Small intestine (tissue), 7 donors: ENCODE results near the gene ABR. TPM values are rescaled to one million over a fixed set of nuclear protein-coding genes. Genes with fewer than 3 reads are reported as not detected.

Experiments
- DNase-seq, 2 donors: peaks; one replicate each; pipeline versions ENCODE4 v3.0.0 to v3.0.0-alpha.2; 2013
- FAIRE-seq: peaks from 2 replicates; lab custom pipeline; 2012; peaks lifted over from hg19 to GRCh38; lab: Jason Lieb, UNC
- H3K27ac ChIP-seq, 3 donors: one replicate each; pipeline ENCODE4 v1.5.1; 2013; ENCODE audit warnings: low read length in 2 of 3, mild to moderate bottlenecking in 2 of 3, control low read depth in 1 of 3, inconsistent platforms in 1 of 3, low read depth in 1 of 3, moderate library complexity in 1 of 3
- H3K27me3 ChIP-seq, 3 donors: one replicate each; pipeline ENCODE4 v1.6.1; 2013; ENCODE audit warnings: low read length in 3 of 3, inconsistent platforms in 1 of 3; ENCODE audit not compliant: control insufficient read depth in 3 of 3, insufficient read depth in 3 of 3
- H3K36me3 ChIP-seq, 3 donors: one replicate each; pipeline ENCODE4 v1.6.1; 2013; ENCODE audit warnings: low read length in 3 of 3, inconsistent platforms in 1 of 3, low read depth in 1 of 3, mild to moderate bottlenecking in 1 of 3, moderate library complexity in 1 of 3; ENCODE audit not compliant: control insufficient read depth in 3 of 3, insufficient read depth in 2 of 3
- H3K4me1 ChIP-seq, 3 donors: one replicate each; pipeline ENCODE4 v1.6.1; 2013; ENCODE audit warnings: low read length in 2 of 3, inconsistent platforms in 1 of 3, low read depth in 1 of 3, mild to moderate bottlenecking in 1 of 3, moderate library complexity in 1 of 3; ENCODE audit not compliant: control insufficient read depth in 3 of 3, insufficient read depth in 2 of 3
- H3K4me3 ChIP-seq, 3 donors: one replicate each; pipeline ENCODE4 v1.5.1; 2013; ENCODE audit warnings: low read length in 3 of 3, control low read depth in 1 of 3, inconsistent platforms in 1 of 3, low read depth in 1 of 3, mild to moderate bottlenecking in 1 of 3, moderate library complexity in 1 of 3
- H3K9me3 ChIP-seq, 2 donors: one replicate each; pipeline ENCODE4 v1.6.1; 2013; ENCODE audit warnings: low read depth in 1 of 2, low read length in 1 of 2; ENCODE audit not compliant: control insufficient read depth in 2 of 2, insufficient read depth in 1 of 2
- WGBS, 3 donors: extraction: QIAGEN DNeasy Blood & Tissue Kit; methylation state at CpG; one replicate each; pipeline ENCODE4 v1.1.7; 2013; 5-methylcytosine and 5-hydroxymethylcytosine counted together
- polyA plus RNA-seq, 4 donors: library from polyadenylated mRNA; stranded (reverse) in 3 of 4; unstranded in 1 of 4; fragments of 200-250 nt in 3 of 4; fragments of 120-200 nt in 1 of 4; gene quantifications; one replicate each; pipeline versions ENCODE4 v1.2.1 to v1.2.3, GENCODE V29; 2013
- donor health status: healthy with polysubstance abuse.
- donor health status: control.
- donor health status: control.
- donor health status: Bipolar disorder and iron deficiency.
- donor health status: healthy.

ABR gene
- polyA plus RNA-seq, 4 donors, result 69.8 to 131 (median 83.5) TPM

DNA sequence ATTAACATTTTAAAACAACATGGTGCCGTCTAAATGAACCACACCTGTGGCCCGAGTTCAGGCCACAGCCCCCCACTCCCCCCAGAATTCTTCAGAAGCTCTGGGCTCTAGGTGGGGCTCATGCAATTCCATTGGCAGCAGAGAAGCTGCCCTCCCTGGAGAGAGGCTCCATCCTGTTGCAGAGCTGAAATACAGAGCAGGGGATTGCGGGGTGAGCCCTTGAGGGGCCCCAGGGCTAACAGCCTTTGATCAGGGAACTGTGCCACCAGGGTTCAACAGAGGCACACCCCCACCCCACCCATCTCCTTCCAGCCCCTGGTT lies 69.3 kb downstream of the ABR start:
- DNase-seq (peak in 1 of 2 donors; percentile 84), FAIRE-seq (no peak)
- Histone ChIP-seq H3K36me3 (peaks cover 0 to 17% (median 0%) of the 10 kb centered on the region in 3 donors), H3K4me3 (peak overlapping the region in 1 of 3 donors; percentile 75), H3K27me3 (no peaks in the 10 kb centered on the region), H3K9me3 (no peaks in the 10 kb centered on the region), H3K4me1 (peaks cover 19 to 52% (median 27%) of the 10 kb centered on the region in 3 donors), H3K27ac (peak overlapping the region; percentile 92 to 94 (median 94))
- 7 to 53% (median 37%) methylated on average over 3 of the region's 3 CpGs for WGBS, 3 donors

DNA sequence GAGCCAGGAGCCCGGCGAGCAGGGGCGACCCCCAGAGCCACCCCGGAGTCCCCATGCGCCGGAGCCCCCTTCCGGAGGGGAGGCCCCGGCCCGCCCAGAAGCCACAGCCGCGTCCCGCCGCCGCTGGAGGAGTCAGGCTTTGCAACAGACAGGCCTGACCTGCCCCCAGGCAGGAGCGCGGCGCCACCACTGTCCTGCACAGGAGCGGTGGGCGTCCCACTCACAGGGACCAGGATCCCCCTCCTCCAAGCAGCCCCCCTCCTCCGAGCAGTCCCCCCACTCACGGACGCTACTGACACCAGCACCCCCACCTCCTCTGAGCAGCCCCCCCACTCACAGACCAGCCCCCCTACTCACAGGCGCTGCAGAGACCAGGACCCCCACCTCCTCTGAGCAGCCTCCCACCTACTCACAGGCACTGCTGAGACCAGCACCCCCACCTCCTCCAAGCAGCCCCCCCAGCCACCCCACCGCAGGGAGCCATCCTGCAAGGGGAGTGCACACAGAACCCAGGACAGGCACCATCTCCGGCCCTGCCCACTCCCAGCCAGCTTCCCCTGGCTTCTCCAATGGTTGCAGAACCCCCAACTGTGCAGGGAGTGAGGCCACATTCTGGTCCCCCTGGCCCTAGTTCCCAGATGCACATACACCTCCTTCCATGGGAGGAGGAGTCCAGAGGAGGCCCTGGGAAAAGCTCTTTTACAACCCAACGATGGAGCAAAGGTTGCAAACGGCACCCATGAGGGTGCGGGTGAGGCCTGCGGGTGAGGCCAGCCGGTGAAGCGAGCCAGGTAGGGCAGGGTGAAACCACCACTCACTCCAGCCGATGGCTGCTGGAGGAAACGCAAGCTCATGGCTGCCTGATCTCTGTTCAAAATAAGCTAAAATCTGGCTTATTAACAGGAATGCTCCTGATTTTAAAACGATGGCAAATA lies 69.9 kb downstream of the ABR start:
- Histone ChIP-seq H3K27ac (peak overlapping the region; percentile 92 to 94 (median 94)), H3K4me3 (peak overlapping the region; percentile 75 to 91 (median 89)), H3K4me1 (peaks cover 19 to 49% (median 21%) of the 10 kb centered on the region in 3 donors), H3K36me3 (peaks cover 0 to 22% (median 0%) of the 10 kb centered on the region in 3 donors), H3K9me3 (no peaks in the 10 kb centered on the region), H3K27me3 (no peaks in the 10 kb centered on the region)
- DNase-seq (peak; percentile 97 to 98), FAIRE-seq (no peak)
- 3 to 16% (median 15%) methylated on average over 17 to 34 of the region's 34 CpGs for WGBS, 3 donors

DNA sequence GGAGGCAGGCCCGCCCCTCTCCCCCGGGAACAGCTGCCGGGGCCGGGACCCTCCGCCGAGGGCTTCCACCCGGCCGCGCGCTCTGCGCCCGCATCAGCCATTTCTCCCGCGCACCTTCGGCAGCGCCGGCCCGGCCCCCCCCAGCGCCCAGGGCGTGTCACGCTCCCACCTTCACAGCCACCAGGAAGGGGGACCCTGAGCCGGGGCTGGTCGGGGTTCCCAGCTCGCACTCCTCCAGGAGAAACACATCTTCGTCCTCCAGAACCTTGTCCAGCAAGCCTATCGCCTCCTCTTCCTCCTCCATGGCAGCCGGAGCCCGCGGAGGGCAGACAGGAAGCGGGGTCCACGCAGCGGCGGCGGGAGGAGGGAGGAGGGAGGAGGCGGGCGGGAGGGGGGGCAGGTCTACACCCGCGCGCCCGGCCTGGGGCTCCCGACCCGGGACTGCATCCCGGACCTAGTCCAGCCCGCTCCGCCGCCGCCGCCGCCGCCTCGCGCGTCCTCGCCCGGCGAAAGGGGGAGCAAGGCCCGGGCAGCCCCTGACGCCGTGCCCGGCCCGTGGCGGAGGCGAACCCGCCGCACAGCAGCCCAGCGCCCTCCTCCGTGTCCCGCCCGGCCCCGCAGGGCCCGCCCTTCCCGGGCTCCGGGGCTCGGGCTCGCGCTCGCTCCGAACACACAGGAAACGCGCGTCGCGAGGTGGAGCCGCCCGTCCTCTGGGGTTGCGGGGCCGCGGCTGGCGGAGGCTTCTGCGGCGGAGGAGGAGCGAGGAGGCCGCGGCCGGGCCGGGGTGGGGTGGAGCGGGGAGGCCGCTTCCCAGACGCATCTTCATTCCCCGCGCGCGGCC lies 70.8 kb downstream of the ABR start:
- H3K4me1 ChIP-seq, result peaks cover 17 to 49% (median 18%) of the 10 kb centered on the region in 3 donors
- H3K36me3 ChIP-seq, result peaks cover 0 to 29% (median 0%) of the 10 kb centered on the region in 3 donors
- H3K27ac ChIP-seq, result peak overlapping the region; percentile 92 to 96 (median 94)
- H3K9me3 ChIP-seq, result no peaks in the 10 kb centered on the region
- DNase-seq (peak; percentile 67 to 88), FAIRE-seq (no peak)
- peak overlapping the region; percentile 89 to 91 (median 89) for H3K4me3 ChIP-seq
- no peaks in the 10 kb centered on the region for H3K27me3 ChIP-seq
- WGBS, 3 donors, result 0 to 1% (median 1%) methylated on average over 31 to 103 of the region's 103 CpGs

DNA sequence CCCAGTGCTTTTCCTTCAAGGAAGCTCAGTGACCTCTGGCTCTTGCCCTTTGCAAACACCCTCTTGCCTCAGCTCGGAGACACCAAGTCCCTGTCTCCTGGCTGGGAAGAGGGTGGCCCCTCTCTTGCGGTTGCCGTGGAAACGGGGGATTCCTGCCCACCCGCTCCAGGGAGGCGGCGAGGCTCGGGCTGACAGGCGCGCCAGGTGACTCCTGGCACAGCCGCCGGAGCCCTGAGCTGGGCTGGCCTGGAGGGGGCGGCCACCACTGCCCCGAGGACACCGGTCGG lies 71.4 kb downstream of the ABR start:
- FAIRE-seq (no peak), DNase-seq (peak in 1 of 2 donors; percentile 55)
- peaks cover 17 to 46% (median 18%) of the 10 kb centered on the region in 3 donors for H3K4me1 ChIP-seq
- H3K36me3 ChIP-seq, result peaks cover 0 to 35% (median 0%) of the 10 kb centered on the region in 3 donors
- no peaks in the 10 kb centered on the region for H3K9me3 ChIP-seq
- H3K4me3 ChIP-seq, result peak overlapping the region; percentile 89 to 91 (median 89)
- WGBS, 3 donors, result 0 to 2% (median 1%) methylated on average over 7 to 16 of the region's 16 CpGs
- peak overlapping the region; percentile 92 to 96 (median 94) for H3K27ac ChIP-seq
- H3K27me3 ChIP-seq, result no peaks in the 10 kb centered on the region

DNA sequence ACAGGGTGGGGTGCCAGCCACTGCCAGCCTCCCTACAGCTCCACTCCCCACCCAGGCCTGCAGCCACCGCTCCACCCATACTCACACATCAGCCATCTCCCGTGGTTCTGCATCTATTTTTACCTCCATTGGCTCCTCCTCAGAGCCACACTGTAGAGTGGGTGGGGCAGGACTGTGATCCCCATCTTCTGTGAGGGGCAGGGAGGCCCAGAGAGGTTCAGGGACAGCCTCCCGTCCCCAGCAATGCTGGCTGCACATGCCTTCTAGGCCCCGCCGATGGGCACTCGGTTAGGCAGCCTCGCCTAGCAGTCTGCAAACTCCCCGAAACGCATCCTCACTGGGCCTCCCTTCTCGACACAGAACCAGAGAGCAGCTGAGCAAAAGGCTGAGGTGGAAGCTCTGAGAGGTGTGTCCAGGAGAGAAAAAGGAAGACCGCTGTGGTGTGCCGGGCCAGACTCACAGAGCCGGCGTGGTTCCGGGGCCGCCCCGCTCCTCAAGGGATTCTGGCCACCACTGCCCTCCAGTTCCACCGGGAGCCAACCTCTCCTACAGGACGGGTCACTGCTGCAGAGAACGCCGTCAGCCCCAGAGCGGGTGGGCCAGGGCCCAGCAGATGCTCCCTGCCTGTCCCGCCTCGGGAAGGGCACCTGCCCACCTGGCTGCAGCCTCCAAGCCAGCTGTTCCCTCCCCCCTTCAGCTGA lies 71.9 kb downstream of the ABR start:
- peaks cover 0 to 38% (median 0%) of the 10 kb centered on the region in 3 donors for H3K36me3 ChIP-seq
- FAIRE-seq (no peak), DNase-seq (peak; percentile 51 to 64)
- peak overlapping the region; percentile 92 to 96 (median 94) for H3K27ac ChIP-seq
- H3K4me1 ChIP-seq, result peaks cover 17 to 46% (median 18%) of the 10 kb centered on the region in 3 donors
- peak overlapping the region; percentile 89 to 91 (median 89) for H3K4me3 ChIP-seq
- no peaks in the 10 kb centered on the region for H3K27me3 ChIP-seq
- H3K9me3 ChIP-seq, result no peaks in the 10 kb centered on the region
- 9 to 39% (median 38%) methylated on average over 21 to 24 of the region's 24 CpGs for WGBS, 3 donors

DNA sequence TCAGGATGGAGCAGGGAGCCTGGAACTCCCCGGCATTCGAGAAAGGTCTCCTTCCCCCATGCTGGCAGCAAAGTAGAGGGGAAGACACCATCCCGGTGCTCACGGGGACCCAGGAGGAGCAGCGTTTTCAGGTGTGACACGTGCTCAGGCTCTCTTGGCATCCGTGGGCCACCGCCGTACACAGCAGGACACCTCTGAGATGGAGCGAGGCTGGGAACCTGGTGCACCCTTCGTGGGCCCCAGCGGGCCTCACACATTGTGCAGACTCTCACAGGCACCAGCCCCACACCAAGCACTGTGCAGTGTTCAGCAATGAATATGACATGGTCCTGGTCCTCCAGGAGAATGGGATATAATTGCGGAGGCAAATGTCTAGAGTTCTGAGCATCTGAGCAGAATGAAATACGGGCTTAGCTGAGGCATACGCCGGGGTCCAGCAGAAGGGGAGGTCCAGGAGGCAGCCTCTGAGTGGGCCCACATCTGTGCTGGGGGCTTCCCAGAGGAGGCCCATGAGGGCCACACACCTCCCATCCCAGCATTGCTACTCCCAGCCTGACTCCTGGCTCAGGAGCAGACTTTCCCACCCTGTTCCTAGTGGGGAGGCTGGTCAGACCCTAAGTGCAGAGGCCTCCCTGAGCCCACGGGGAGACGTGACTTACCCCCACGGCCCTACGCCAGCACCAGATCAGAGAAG lies 72.6 kb downstream of the ABR start:
- WGBS, 3 donors, result 29 to 67% (median 51%) methylated on average over 20 of the region's 20 CpGs
- no peaks in the 10 kb centered on the region for H3K9me3 ChIP-seq
- H3K36me3 ChIP-seq, result peaks cover 0 to 41% (median 0%) of the 10 kb centered on the region in 3 donors
- H3K4me3 ChIP-seq, result peak overlapping the region in 2 of 3 donors; percentile 89 to 91
- H3K27ac ChIP-seq, result peak overlapping the region; percentile 92 to 96 (median 94)
- FAIRE-seq, result no peak
- H3K4me1 ChIP-seq, result peaks cover 17 to 44% (median 18%) of the 10 kb centered on the region in 3 donors
- no peak for DNase-seq
- H3K27me3 ChIP-seq, result no peaks in the 10 kb centered on the region

DNA sequence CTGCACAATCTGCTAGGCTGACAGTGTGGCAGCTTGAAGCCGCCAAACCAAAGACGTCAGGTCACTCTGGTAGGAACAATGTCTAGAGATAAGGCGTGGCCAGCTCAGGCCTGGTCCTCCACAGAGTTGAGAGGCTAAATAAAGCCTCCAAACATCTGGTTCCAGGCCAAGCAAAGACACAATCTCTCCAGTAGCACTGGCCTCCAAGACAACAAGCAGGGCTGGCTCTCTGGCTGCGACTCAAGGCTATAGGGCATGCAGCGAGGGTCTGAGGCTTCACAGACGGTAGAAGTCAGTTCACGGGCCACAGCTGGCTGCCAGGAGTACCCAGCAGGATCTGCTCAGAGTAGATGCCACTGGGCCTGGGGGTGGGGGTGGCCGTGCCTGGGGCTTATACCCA lies 75.6 kb downstream of the ABR start:
- no peak overlapping the region for H3K27ac ChIP-seq

More for the DNA sequence above, 75.6 kb downstream of the ABR start:
- Histone ChIP-seq H3K9me3 (no peaks in the 10 kb centered on the region), H3K4me3 (no peak overlapping the region), H3K4me1 (peaks cover 0 to 23% (median 7%) of the 10 kb centered on the region in 3 donors), H3K27me3 (no peaks in the 10 kb centered on the region), H3K36me3 (peaks cover 0 to 63% (median 4%) of the 10 kb centered on the region in 3 donors)
- 76 to 86% (median 80%) methylated on average over 8 of the region's 8 CpGs for WGBS, 3 donors
- FAIRE-seq (no peak), DNase-seq (no peak)
